H1 (cell line): ENCODE data around the gene ARMH3. TPM values are rescaled to one million over a fixed set of nuclear protein-coding genes. Genes with fewer than 3 reads are reported as not detected.

ENCODE experiments used
- CTCF ChIA-PET: fragments of 300-600 bp; sonication (Branson Sonifier 250); formaldehyde crosslinking; loops from one replicate; lab custom pipeline; 2021; ENCODE audit not compliant: partially characterized antibody; lab: Charles Lee
- POLR2A ChIA-PET: fragments of 300-600 bp; sonication (Branson Sonifier 250); formaldehyde crosslinking; loops from one replicate; lab custom pipeline; 2021; ENCODE audit warnings: inconsistent platforms; ENCODE audit not compliant: partially characterized antibody; lab: Charles Lee
- DNase-seq, 2 experiments: peaks; one replicate each; pipeline versions ENCODE4 v3.0.0 to v3.0.0-alpha.2; 2010 to 2022; ENCODE audit warnings: low spot score in 2 of 2, low read depth in 1 of 2, mixed read lengths in 1 of 2
- FAIRE-seq: peaks from 2 replicates; lab custom pipeline; 2011; peaks lifted over from hg19 to GRCh38; lab: Jason Lieb, UNC
- H2AFZ ChIP-seq: 2 replicates; pipeline ENCODE4 v1.8.1; 2012; ENCODE audit warnings: low read length, inconsistent platforms
- H2AK5ac ChIP-seq: 2 replicates; pipeline ENCODE4 v1.6.1; 2013; ENCODE audit warnings: low read depth, low read length
- H2BK120ac ChIP-seq: replicated peaks from 2 replicates; pipeline ENCODE3; 2013; ENCODE audit warnings: low read depth, low read length, inconsistent platforms
- H2BK12ac ChIP-seq: 2 replicates; pipeline ENCODE4 v1.6.1; 2013; ENCODE audit warnings: low read depth, low read length
- H2BK15ac ChIP-seq: 2 replicates; pipeline ENCODE4 v1.6.1; 2013; ENCODE audit warnings: low read length
- H2BK20ac ChIP-seq: 2 replicates; pipeline ENCODE4 v1.6.1; 2013; ENCODE audit warnings: low read length
- H2BK5ac ChIP-seq: 2 replicates; pipeline ENCODE4 v1.6.1; 2013; ENCODE audit warnings: low read depth, low read length
- H3K14ac ChIP-seq: 2 replicates; pipeline ENCODE4 v1.6.1; 2013; ENCODE audit warnings: inconsistent platforms; ENCODE audit not compliant: insufficient read length
- H3K18ac ChIP-seq: 2 replicates; pipeline ENCODE4 v1.6.1; 2013; ENCODE audit warnings: low read length; ENCODE audit errors: extremely low read depth
- H3K23ac ChIP-seq: 2 replicates; pipeline ENCODE4 v1.6.1; 2013; ENCODE audit warnings: inconsistent platforms; ENCODE audit not compliant: insufficient read length
- H3K23me2 ChIP-seq: 2 replicates; pipeline ENCODE4 v1.6.1; 2013; ENCODE audit warnings: low read depth, low read length
- H3K27ac ChIP-seq: 2 replicates; pipeline ENCODE4 v1.6.1; 2011; ENCODE audit warnings: low read depth, low read length, inconsistent platforms
- H3K27me3 ChIP-seq, 4 experiments: replicated peaks in 1 of 4; 1 replicate in 1 of 4; 2 replicates in 3 of 4; pipeline versions ENCODE4 v1.6.1 to v1.8.1; 2011 to 2013; ENCODE audit warnings: low read length in 3 of 4, mild to moderate bottlenecking in 3 of 4, inconsistent platforms in 2 of 4, mixed read lengths in 2 of 4, moderate library complexity in 1 of 4; ENCODE audit not compliant: control insufficient read depth in 3 of 4, insufficient read depth in 3 of 4; ENCODE audit errors: extremely low read depth in 1 of 4
- H3K36me3 ChIP-seq, 4 experiments: 2 replicates each; pipeline versions ENCODE4 v1.6.1 to v1.8.1; 2011 to 2013; ENCODE audit warnings: mild to moderate bottlenecking in 4 of 4, low read length in 3 of 4, moderate library complexity in 2 of 4, control low read depth in 1 of 4, inconsistent platforms in 1 of 4; ENCODE audit not compliant: insufficient read depth in 4 of 4, control insufficient read depth in 2 of 4
- H3K4ac ChIP-seq: replicated peaks from 2 replicates; pipeline ENCODE3; 2013; ENCODE audit warnings: low read length, low read depth, mixed read lengths, inconsistent platforms; ENCODE audit not compliant: insufficient read length
- H3K4me1 ChIP-seq, 4 experiments: replicated peaks in 1 of 4; 1 replicate in 1 of 4; 2 replicates in 3 of 4; pipeline versions ENCODE4 v1.6.1 to v1.8.1; 2011 to 2013; ENCODE audit warnings: low read length in 3 of 4, inconsistent platforms in 2 of 4, mixed read lengths in 1 of 4; ENCODE audit not compliant: insufficient read depth in 4 of 4, control insufficient read depth in 3 of 4
- H3K4me2 ChIP-seq, 2 experiments: 2 replicates each; pipeline versions ENCODE4 v1.6.1 to v1.8.1; 2011 to 2013; ENCODE audit warnings: low read depth in 2 of 2, low read length in 2 of 2, control low read depth in 1 of 2, inconsistent platforms in 1 of 2, mild to moderate bottlenecking in 1 of 2; ENCODE audit not compliant: insufficient read depth in 1 of 2
- H3K4me3 ChIP-seq, 4 experiments: fragments of 200-600, 300-600 bp in 1 of 4; sonication (generic), shearing (Covaris generic), sonication (Bioruptor Twin) in 1 of 4; 2 replicates each; pipeline versions ENCODE4 v1.5.1 to v1.8.1; 2011 to 2016; ENCODE audit warnings: low read length in 4 of 4, low read depth in 3 of 4, control low read depth in 2 of 4, inconsistent platforms in 2 of 4, mild to moderate bottlenecking in 2 of 4, mixed read lengths in 1 of 4, moderate library complexity in 1 of 4; ENCODE audit not compliant: insufficient read depth in 2 of 4; ENCODE audit errors: extremely low read depth in 1 of 4
- H3K56ac ChIP-seq: replicated peaks from 2 replicates; pipeline ENCODE3; 2013; ENCODE audit warnings: low read depth, mild to moderate bottlenecking, mixed read lengths, low read length, inconsistent platforms; ENCODE audit not compliant: insufficient read length
- H3K79me1 ChIP-seq: 2 replicates; pipeline ENCODE4 v1.6.1; 2013; ENCODE audit warnings: low read depth, low read length, control low read depth
- H3K79me2 ChIP-seq, 2 experiments: 2 replicates each; pipeline versions ENCODE4 v1.6.1 to v1.8.1; 2012 to 2013; ENCODE audit warnings: low read length in 2 of 2, mild to moderate bottlenecking in 2 of 2, inconsistent platforms in 1 of 2; ENCODE audit not compliant: insufficient read depth in 2 of 2, control insufficient read depth in 1 of 2
- H3K9ac ChIP-seq, 4 experiments: replicated peaks in 1 of 4; 1 replicate in 1 of 4; 2 replicates in 3 of 4; pipeline versions ENCODE4 v1.6.1 to v1.8.1; 2011 to 2013; ENCODE audit warnings: low read depth in 3 of 4, low read length in 3 of 4, control low read depth in 2 of 4, mild to moderate bottlenecking in 2 of 4, moderate library complexity in 2 of 4, inconsistent platforms in 1 of 4; ENCODE audit errors: extremely low read depth in 1 of 4
- H3K9me3 ChIP-seq, 2 experiments: 2 replicates each; pipeline versions ENCODE4 v1.6.1 to v1.8.1; 2012 to 2013; ENCODE audit warnings: mild to moderate bottlenecking in 2 of 2, moderate library complexity in 2 of 2, control low read depth in 1 of 2, inconsistent platforms in 1 of 2, low read depth in 1 of 2, low read length in 1 of 2, mixed read lengths in 1 of 2; ENCODE audit not compliant: insufficient read depth in 2 of 2
- H4K20me1 ChIP-seq, 2 experiments: replicated peaks in 1 of 2; 2 replicates each; pipeline versions ENCODE3 to v1.8.1; 2011 to 2013; ENCODE audit warnings: inconsistent platforms in 2 of 2, low read length in 2 of 2, mild to moderate bottlenecking in 1 of 2; ENCODE audit not compliant: insufficient read depth in 2 of 2, control insufficient read depth in 1 of 2
- H4K5ac ChIP-seq: 2 replicates; pipeline ENCODE4 v1.6.1; 2013; ENCODE audit warnings: low read length, low read depth, mixed read lengths, inconsistent platforms; ENCODE audit not compliant: insufficient read length
- H4K8ac ChIP-seq: 2 replicates; pipeline ENCODE4 v1.8.0; 2013; ENCODE audit warnings: mild to moderate bottlenecking, moderate library complexity, low read length, inconsistent platforms; ENCODE audit not compliant: insufficient read depth; ENCODE audit errors: extremely low read depth
- H4K91ac ChIP-seq: replicated peaks from 2 replicates; pipeline ENCODE3; 2013; ENCODE audit warnings: low read length, mixed read lengths, inconsistent platforms; ENCODE audit not compliant: insufficient read length
- BRCA1 ChIP-seq: IDR thresholded peaks from 2 replicates; pipeline ENCODE4 v1.6.1; 2012; ENCODE audit warnings: low read depth, low read length, improper control_type of control experiment
- CEBPB ChIP-seq: IDR thresholded peaks from 2 replicates; pipeline ENCODE4 v1.6.1; 2012; ENCODE audit warnings: low read depth, low read length
- CHD1 ChIP-seq: IDR thresholded peaks from 2 replicates; pipeline ENCODE4 v1.6.1; 2012; ENCODE audit warnings: low read depth, low read length, improper control_type of control experiment
- CHD2 ChIP-seq: IDR thresholded peaks from 2 replicates; pipeline ENCODE4 v1.6.1; 2012; ENCODE audit warnings: low read length, improper control_type of control experiment
- CREB1 ChIP-seq: IDR thresholded peaks from 2 replicates; pipeline ENCODE4 v1.6.1; 2012; ENCODE audit warnings: inconsistent platforms
- FOSL1 ChIP-seq: IDR thresholded peaks from 2 replicates; pipeline ENCODE4 v1.6.1; 2011; ENCODE audit warnings: mild to moderate bottlenecking, low read depth, low read length, moderate library complexity; ENCODE audit not compliant: insufficient read depth
- HDAC2 ChIP-seq, 2 experiments: fragments of 300-600 bp in 1 of 2; sonication (generic) in 1 of 2; IDR thresholded peaks; 2 replicates each; pipeline ENCODE4 v1.6.1; 2011 to 2012; ENCODE audit warnings: low read depth in 2 of 2, low read length in 2 of 2, mild to moderate bottlenecking in 2 of 2, moderate library complexity in 2 of 2, borderline replicate concordance in 1 of 2, inconsistent platforms in 1 of 2
- JUND ChIP-seq: IDR thresholded peaks from 2 replicates; pipeline ENCODE4 v1.6.1; 2011; ENCODE audit warnings: mild to moderate bottlenecking, improper control_type of control experiment, low read length
- POLR2AphosphoS5 ChIP-seq: IDR thresholded peaks from 2 replicates; pipeline ENCODE4 v1.6.1; 2011; ENCODE audit warnings: low read depth, low read length
- SAP30 ChIP-seq: fragments of 300-600 bp; sonication (generic); IDR thresholded peaks from 2 replicates; pipeline ENCODE4 v1.7.1; 2012; ENCODE audit warnings: low read length, moderate library complexity, mild to moderate bottlenecking, inconsistent platforms; ENCODE audit not compliant: insufficient read depth, insufficient replicate concordance
- TAF7 ChIP-seq: optimal IDR thresholded peaks from 2 replicates; pipeline ENCODE3; 2011; ENCODE audit warnings: low read depth, mild to moderate bottlenecking, inconsistent platforms, low read length, moderate library complexity, borderline replicate concordance
- TEAD4 ChIP-seq: IDR thresholded peaks from 2 replicates; pipeline ENCODE4 v1.6.1; 2012; ENCODE audit warnings: low read depth, low read length, inconsistent platforms, mixed read lengths
- YY1 ChIP-seq: IDR thresholded peaks from 2 replicates; pipeline ENCODE4 v1.6.1; 2011; ENCODE audit warnings: low read depth, mild to moderate bottlenecking, low read length
- ZNF274 ChIP-seq: IDR thresholded peaks from 2 replicates; pipeline ENCODE4 v1.7.0; 2012; ENCODE audit warnings: low read length, borderline replicate concordance; ENCODE audit errors: extremely low read depth
- WGBS, 2 experiments: shearing (Covaris generic) in 1 of 2; methylation state at CpG; one replicate each; pipeline versions ENCODE4 v1.1.6 to v1.1.7; 2013 to 2015; ENCODE audit warnings: low lambda C conversion rate in 2 of 2, mixed read lengths in 2 of 2, inconsistent platforms in 1 of 2, low coverage in 1 of 2, missing lambda C conversion rate in 1 of 2; ENCODE audit not compliant: insufficient replicate concordance in 2 of 2, insufficient coverage in 1 of 2, insufficient read length in 1 of 2; ENCODE audit errors: extremely low coverage in 1 of 2, missing lambda C conversion rate in 1 of 2; 5-methylcytosine and 5-hydroxymethylcytosine counted together
- polyA plus RNA-seq, 7 experiments: library from polyadenylated mRNA; depleted of rRNA in 3 of 7; stranded (reverse) in 5 of 7; unstranded in 2 of 7; fragments of >200 nt in 5 of 7; fragments of 200-250 nt in 2 of 7; gene quantifications; 1 replicate in 5 of 7; 2 replicates in 1 of 7; 4 replicates in 1 of 7; pipeline versions ENCODE4 v1.2.1 to v1.2.3, GENCODE V29; 2011 to 2013; ENCODE audit warnings: missing spikeins in 2 of 7, mixed read lengths in 2 of 7
- total RNA-seq: library from RNA; stranded (reverse); fragmentation: NEBNext Ultra II Directional; extraction: Animal tissue kit (Norgen Biotek cat#: 25700); gene quantifications from 2 replicates; pipeline ENCODE4 v1.2.1, GENCODE V29; 2021

ARMH3 gene
- total and polyA plus RNA-seq, 2 of the 8 experiments (the other 6 are each of a cell fraction or from before 2014, with no cell fraction given), result 11.6 to 18.3 TPM

- H3K23ac ChIP-seq, result no peak overlapping the region
- no peak overlapping the region for H2AFZ ChIP-seq
- H3K23me2 ChIP-seq, result no peaks in the 10 kb centered on the region
- H3K4me2 ChIP-seq, result no peak overlapping the region
- 88% methylated on average over 3 of the region's 3 CpGs; no CpG with 5 or more reads in 1 of the 2 experiments for WGBS, 2 experiments
- no peak overlapping the region for H3K4me3 ChIP-seq
- no peak overlapping the region for H4K91ac ChIP-seq
- CTCF ChIA-PET, result interaction anchor here (0.6 to 2.7 kb wide), 11 partner anchors 10 to 428 kb away, joined by 3 to 11 read pairs (median 4); partner anchors contain the start of gene KCNIP2
- no peak overlapping the region for H3K27ac ChIP-seq
- H2BK12ac ChIP-seq, result no peak overlapping the region
- no peak overlapping the region for H2AK5ac ChIP-seq
- no peak overlapping the region for H3K4ac ChIP-seq
- no peaks in the 10 kb centered on the region for H3K79me2 ChIP-seq
- DNase-seq (no peak), FAIRE-seq (no peak)
- H2BK15ac ChIP-seq, result no peak overlapping the region
- H2BK20ac ChIP-seq, result no peak overlapping the region
- POLR2A ChIA-PET, result no interaction called here
- no peak overlapping the region for H4K5ac ChIP-seq
- no peaks in the 10 kb centered on the region for H3K9me3 ChIP-seq
- no peak overlapping the region for H4K8ac ChIP-seq
- no peaks in the 10 kb centered on the region for H4K20me1 ChIP-seq
- H2BK5ac ChIP-seq, result no peak overlapping the region
- H2BK120ac ChIP-seq, result no peak overlapping the region
- H3K79me1 ChIP-seq, result no peaks in the 10 kb centered on the region
- H3K56ac ChIP-seq, result no peak overlapping the region
- H3K9ac ChIP-seq, result no peak overlapping the region
- no peak for TF ChIP-seq ZNF274
- TF ChIP-seq CREB1, result no peak
- no peak for TF ChIP-seq CEBPB
- no peak for TF ChIP-seq POLR2AphosphoS5
- no peak for TF ChIP-seq YY1
- TF ChIP-seq TAF7, result no peak
- no peak for TF ChIP-seq FOSL1
- TF ChIP-seq CHD1, result no peak
- TF ChIP-seq JUND, result no peak
- no peak for TF ChIP-seq BRCA1
- no peak for TF ChIP-seq CHD2
- no peak for TF ChIP-seq SAP30
- no peak for TF ChIP-seq HDAC2 (IDR thresholded peaks at IDR 0.05; ENCODE audit: borderline replicate concordance in 1 of 2, low read depth in 2 of 2, low read length in 2 of 2)
- no peak for TF ChIP-seq TEAD4
- peaks cover 0 to 6% (median 3%) of the 10 kb centered on the region in 4 experiments; a peak in 4 of 7 replicates for H3K4me1 ChIP-seq
- H3K36me3 ChIP-seq, result no peaks in the 10 kb centered on the region
- H3K18ac ChIP-seq, result no peak overlapping the region
- H3K27me3 ChIP-seq, result no peaks in the 10 kb centered on the region
- no peak overlapping the region for H3K14ac ChIP-seq
Observed at GRCh38 chr10:101875068-101875688, 180.8 kb downstream of the ARMH3 start.
